GM10266 (cell line): ENCODE measurements around the gene LRRC40.

Experiments used
- DNase-seq: peaks from one replicate; pipeline ENCODE4 v3.0.0; 2012; ENCODE audit errors: extremely low spot score
- TF ChIP-seq, protein P1 (sequence below): IDR thresholded peaks from 2 replicates; pipeline ENCODE4 v1.5.1; 2012; ENCODE audit warnings: mild to moderate bottlenecking, low read depth; ENCODE audit not compliant: control insufficient read depth, insufficient read depth; ENCODE audit errors: missing control alignments

The LRRC40 gene

DNA sequence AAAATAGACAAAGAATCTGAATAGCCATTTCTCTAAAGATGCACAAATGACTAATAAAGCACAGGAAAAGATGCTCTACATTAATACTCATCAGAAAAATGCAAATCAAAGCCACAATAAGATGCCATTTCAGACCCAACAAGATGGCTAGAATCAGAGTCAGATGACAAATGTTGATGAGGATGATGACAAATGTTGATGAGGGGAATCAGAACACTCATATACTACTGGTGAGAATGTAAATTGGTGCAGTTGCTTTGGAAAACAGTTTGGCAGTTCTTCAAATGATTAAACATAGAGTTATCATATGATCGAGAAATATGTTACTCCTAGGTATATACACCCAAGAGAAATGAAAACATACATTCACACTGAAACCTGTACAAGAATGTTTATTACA is 33.9 kb downstream of the LRRC40 start:
- DNase-seq: no peak
- TF ChIP-seq, protein P1, sequence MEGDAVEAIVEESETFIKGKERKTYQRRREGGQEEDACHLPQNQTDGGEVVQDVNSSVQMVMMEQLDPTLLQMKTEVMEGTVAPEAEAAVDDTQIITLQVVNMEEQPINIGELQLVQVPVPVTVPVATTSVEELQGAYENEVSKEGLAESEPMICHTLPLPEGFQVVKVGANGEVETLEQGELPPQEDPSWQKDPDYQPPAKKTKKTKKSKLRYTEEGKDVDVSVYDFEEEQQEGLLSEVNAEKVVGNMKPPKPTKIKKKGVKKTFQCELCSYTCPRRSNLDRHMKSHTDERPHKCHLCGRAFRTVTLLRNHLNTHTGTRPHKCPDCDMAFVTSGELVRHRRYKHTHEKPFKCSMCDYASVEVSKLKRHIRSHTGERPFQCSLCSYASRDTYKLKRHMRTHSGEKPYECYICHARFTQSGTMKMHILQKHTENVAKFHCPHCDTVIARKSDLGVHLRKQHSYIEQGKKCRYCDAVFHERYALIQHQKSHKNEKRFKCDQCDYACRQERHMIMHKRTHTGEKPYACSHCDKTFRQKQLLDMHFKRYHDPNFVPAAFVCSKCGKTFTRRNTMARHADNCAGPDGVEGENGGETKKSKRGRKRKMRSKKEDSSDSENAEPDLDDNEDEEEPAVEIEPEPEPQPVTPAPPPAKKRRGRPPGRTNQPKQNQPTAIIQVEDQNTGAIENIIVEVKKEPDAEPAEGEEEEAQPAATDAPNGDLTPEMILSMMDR: no peak

DNA sequence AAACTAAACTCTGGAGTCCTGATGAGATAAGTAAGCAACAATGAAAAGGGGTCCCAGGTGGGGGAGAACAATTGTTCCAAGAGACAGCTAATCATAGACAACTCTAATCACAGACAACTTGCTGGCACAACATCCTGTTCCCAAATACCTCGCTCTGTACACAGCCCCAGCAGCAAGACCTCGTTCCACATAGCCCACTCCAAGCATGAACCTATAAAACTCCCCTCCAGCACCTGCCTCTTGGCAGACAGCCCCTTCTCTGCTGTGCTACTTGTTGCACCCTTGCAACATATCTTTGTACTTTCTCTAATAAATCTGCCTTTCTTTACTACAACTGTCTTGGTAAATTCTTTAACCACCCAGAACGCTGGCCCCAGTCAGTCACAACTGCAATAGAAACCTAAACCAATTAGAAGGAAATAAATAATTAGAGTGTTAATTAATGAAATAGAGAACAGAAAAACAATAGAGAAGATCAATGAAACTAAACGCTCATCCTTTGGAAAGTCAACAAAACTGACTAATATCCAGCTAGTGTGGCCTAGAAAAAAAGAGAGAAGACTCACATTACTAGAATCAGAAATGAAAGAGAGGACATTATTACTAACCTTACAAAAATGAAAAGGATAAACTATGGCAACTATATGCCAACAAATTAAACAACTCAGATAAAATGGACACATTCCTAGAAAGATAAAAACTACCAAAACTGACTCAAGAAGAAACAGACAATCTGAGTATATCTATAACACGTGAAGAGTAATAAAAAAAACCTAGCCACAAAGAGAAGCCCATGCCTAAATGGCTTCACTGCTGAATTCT is 36.1 kb downstream of the LRRC40 start:
- no peak for DNase-seq
- TF ChIP-seq, protein P1: no peak

DNA sequence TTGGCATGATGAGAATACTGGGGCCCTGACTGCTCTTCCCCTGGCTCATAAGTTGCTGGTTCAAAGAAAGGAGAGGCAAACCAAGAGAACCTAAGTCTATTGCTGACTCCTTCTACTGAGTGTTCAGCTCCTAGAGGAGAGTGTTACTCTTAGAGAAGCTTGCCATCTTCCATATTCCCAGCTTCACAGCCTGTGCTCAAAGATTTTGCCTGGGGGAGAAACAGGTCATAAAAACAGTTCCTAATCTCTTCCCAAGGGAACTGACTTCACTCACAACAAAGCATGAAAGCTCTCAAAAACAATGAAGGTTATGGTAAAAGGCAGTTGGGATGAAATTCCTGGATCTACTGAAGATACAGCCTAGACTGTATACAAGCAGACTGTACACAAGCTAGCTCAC is 37.1 kb downstream of the LRRC40 start:
- DNase-seq: no peak
- TF ChIP-seq, protein P1: no peak

DNA sequence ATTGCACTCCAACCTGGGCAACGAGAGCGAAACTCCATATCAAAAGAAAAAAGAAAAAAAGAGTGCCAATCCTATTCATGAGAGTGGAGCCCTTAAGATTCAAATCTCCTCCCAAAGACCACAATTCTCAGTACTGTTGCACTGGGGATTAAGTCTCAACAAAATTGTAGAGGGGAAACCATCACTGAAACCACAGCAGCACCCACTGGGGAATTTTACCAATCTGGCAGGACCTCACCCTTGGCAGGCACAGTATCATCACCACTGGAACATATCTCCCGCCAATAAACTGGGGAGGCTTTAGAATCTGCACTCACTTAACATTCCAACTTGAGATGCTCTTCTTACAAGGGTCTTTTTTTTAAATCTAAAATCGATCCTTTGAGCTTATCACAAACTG is 41.0 kb downstream of the LRRC40 start:
- DNase-seq: no peak
- TF ChIP-seq, protein P1: no peak

DNA sequence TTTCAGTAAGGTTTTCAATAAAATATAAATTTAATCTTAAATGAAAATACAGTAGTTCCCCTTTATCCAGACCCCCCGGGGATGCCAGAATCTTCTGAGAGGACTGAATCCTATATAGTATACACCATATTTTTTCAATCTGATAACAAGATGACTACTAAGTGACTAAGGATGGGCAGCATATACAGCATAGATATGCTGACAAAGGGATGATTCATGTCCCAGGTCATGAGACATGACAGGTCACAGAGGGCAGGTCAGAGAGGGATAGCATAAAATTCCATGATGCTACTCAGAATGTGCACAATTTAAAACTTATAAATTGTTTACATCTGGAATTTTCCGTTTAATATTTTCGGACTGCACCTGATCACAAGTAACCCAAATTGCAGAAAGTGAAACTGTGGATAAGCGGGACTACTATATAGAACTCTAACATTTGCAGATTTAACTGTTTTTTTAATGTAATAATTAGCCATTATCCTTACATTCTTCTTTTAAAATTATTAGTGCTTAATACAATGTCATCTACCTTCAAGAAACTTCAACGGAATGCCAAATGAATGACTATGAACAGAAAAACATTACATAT is 48.8 kb downstream of the LRRC40 start:
- TF ChIP-seq, protein P1: no peak
- DNase-seq: no peak

DNA sequence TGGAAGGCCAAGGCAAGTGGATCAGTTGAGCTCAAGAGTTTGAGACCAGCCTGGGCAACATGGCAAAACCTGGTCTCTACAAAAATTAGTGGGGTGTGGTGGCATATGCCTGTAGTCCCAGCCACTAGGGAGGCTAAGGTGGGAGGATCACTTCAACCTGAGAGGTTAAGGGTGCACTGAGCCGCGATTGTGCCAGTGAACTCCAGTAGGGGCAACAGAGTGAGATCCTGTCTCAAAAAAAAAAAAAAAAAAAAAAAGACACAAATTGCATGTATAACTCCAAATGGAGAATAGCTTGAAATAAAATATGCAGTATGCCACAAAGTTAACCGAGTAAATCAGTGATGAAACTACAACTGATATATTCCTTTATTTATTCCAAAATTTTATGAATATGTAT is 51.6 kb downstream of the LRRC40 start:
- no peak for DNase-seq
- TF ChIP-seq, protein P1: no peak

DNA sequence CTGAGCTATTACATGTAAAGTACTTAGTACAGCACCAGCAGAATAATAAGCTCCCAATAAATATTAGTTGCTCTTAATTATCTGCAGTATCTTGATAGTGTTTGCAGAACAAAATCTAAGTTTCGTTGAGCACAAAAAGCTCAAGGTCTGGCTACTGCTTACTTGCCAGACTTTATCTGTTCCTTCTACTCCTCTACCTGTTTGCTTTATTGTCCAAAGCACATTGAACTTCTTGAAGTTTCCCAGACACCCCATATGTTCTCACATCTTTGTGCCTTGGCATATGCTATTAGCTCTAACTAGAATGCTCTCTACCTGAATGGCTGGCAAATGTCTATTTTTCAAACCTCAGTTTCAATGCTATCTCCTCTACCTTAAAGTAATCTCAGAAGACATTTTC is 54.9 kb downstream of the LRRC40 start:
- TF ChIP-seq, protein P1: no peak
- DNase-seq: no peak
